H1 (cell line): Measurements from ENCODE around the gene MCC. TPM values are rescaled to one million over a fixed set of nuclear protein-coding genes. Genes with fewer than 3 reads are reported as not detected.

Experiments used
- ATF2 ChIP-seq: IDR thresholded peaks from 2 replicates; pipeline ENCODE4 v1.6.1; 2012; ENCODE audit warnings: low read length, inconsistent platforms
- ATF3 ChIP-seq: IDR thresholded peaks from 2 replicates; pipeline ENCODE4 v1.6.1; 2011; ENCODE audit warnings: low read depth, mild to moderate bottlenecking, low read length; ENCODE audit not compliant: insufficient read depth
- POLR2AphosphoS5 ChIP-seq: IDR thresholded peaks from 2 replicates; pipeline ENCODE4 v1.6.1; 2011; ENCODE audit warnings: low read depth, low read length
- TAF1 ChIP-seq: IDR thresholded peaks from 2 replicates; pipeline ENCODE4 v1.6.1; 2011; ENCODE audit warnings: mild to moderate bottlenecking, low read depth, low read length
- polyA plus RNA-seq, 7 experiments: library from polyadenylated mRNA; depleted of rRNA in 3 of 7; stranded (reverse) in 5 of 7; unstranded in 2 of 7; fragments of >200 nt in 5 of 7; fragments of 200-250 nt in 2 of 7; gene quantifications; 1 replicate in 5 of 7; 2 replicates in 1 of 7; 4 replicates in 1 of 7; pipeline versions ENCODE4 v1.2.1 to v1.2.3, GENCODE V29; 2011 to 2013; ENCODE audit warnings: missing spikeins in 2 of 7, mixed read lengths in 2 of 7
- total RNA-seq: library from RNA; stranded (reverse); fragmentation: NEBNext Ultra II Directional; extraction: Animal tissue kit (Norgen Biotek cat#: 25700); gene quantifications from 2 replicates; pipeline ENCODE4 v1.2.1, GENCODE V29; 2021

The MCC gene
- total and polyA plus RNA-seq, 2 of the 8 experiments (the other 6 are each of a cell fraction or from before 2014, with no cell fraction given) = 2.6 to 18.3 TPM

GRCh38 chr5:113156271-113156877 is 331.9 kb downstream of the MCC start (continued):
- TF ChIP-seq TAF1 (no peak), ATF3 (no peak), ATF2 (no peak), POLR2AphosphoS5 (no peak)
